ENCODE data around the gene HOGA1. TPM values are rescaled to one million over a fixed set of nuclear protein-coding genes. Genes with fewer than 3 reads are reported as not detected.

Gene HOGA1
- total and polyA plus RNA-seq, 7 donors = 0.26 to 1.2 (median 0.71) TPM; not detected in 4

- TF ChIP-seq CTCF (IDR thresholded peaks at IDR 0.05) (no peak), EP300 (IDR thresholded peaks at IDR 0.05) (no peak), POLR2A (IDR thresholded peaks at IDR 0.05) (no peak), POLR2AphosphoS5 (IDR thresholded peaks at IDR 0.05) (no peak)
- peaks cover 5 to 81% (median 27%) of the 10 kb centered on the region in 4 donors for H3K36me3 ChIP-seq
- no peak overlapping the region for H3K27ac ChIP-seq
- no peaks in the 10 kb centered on the region for H3K27me3 ChIP-seq
- 77 to 84% methylated on average over 1 of the region's 1 CpG for WGBS, 2 donors
- intact Hi-C loops (cut with DNase I) = no loop called here
- H3K4me3 ChIP-seq = no peak overlapping the region
- no peaks in the 10 kb centered on the region for H3K4me1 ChIP-seq
- no peak for DNase-seq
- no peaks in the 10 kb centered on the region for H3K9me3 ChIP-seq
Observed at GRCh38 chr10:97659589-97659988, 75.4 kb downstream of the HOGA1 start.

Other genes with a start within 250 kb of the HOGA1 start
- gene FRAT2, start 249.7 kb upstream of the HOGA1 start, total RNA-seq = 10 to 100 TPM; 11.9 to 18.9 (median 15.7) TPM
- gene FRAT2, start 249.7 kb upstream of the HOGA1 start, polyA plus RNA-seq = 10 to 100 TPM; 23.4 to 31.0 (median 24.6) TPM
- 10 to 100 TPM in 2 of 4 donors, 1 to 10 TPM in 2; 5.9 to 17.4 (median 9.8) TPM for gene RRP12, start 183.0 kb upstream of the HOGA1 start, total RNA-seq
- gene RRP12, start 183.0 kb upstream of the HOGA1 start, polyA plus RNA-seq = 10 to 100 TPM in 1 of 3 donors, 1 to 10 TPM in 2; 3.2 to 18.8 (median 7.8) TPM
- 100 to 1,000 TPM; 188 to 306 (median 224) TPM for gene PGAM1, start 158.2 kb upstream of the HOGA1 start, total RNA-seq
- 100 to 1,000 TPM; 195 to 363 (median 303) TPM for gene PGAM1, start 158.2 kb upstream of the HOGA1 start, polyA plus RNA-seq
- 10 to 100 TPM; 29.1 to 40.0 (median 38.7) TPM for gene EXOSC1, start 138.4 kb upstream of the HOGA1 start, total RNA-seq
- gene EXOSC1, start 138.4 kb upstream of the HOGA1 start, polyA plus RNA-seq = 10 to 100 TPM; 35.4 to 42.6 (median 36.8) TPM
- gene ZDHHC16, start 138.2 kb upstream of the HOGA1 start, total RNA-seq = 10 to 100 TPM; 15.7 to 36.3 (median 24.0) TPM
- gene ZDHHC16, start 138.2 kb upstream of the HOGA1 start, polyA plus RNA-seq = 10 to 100 TPM; 16.8 to 35.1 (median 21.5) TPM
- 10 to 100 TPM; 37.9 to 79.8 (median 57.9) TPM for gene MMS19, start 86.0 kb upstream of the HOGA1 start, total RNA-seq
- gene MMS19, start 86.0 kb upstream of the HOGA1 start, polyA plus RNA-seq = 10 to 100 TPM; 29.4 to 48.9 (median 34.2) TPM
- 1 to 10 TPM; 4.3 to 7.9 (median 7.4) TPM for gene UBTD1, start 85.5 kb upstream of the HOGA1 start, total RNA-seq
- 1 to 10 TPM; 2.3 to 5.9 (median 5.4) TPM for gene UBTD1, start 85.5 kb upstream of the HOGA1 start, polyA plus RNA-seq
- under 1 TPM in 1 of 4 donors, not detected in 3; 0.49 TPM for gene ANKRD2, start 11.6 kb upstream of the HOGA1 start, total RNA-seq
- 1 to 10 TPM in 1 of 3 donors, under 1 TPM in 1, not detected in 1; 0.31 to 1.2 TPM for gene ANKRD2, start 11.6 kb upstream of the HOGA1 start, polyA plus RNA-seq
- gene C10orf62, start 5.3 kb downstream of the HOGA1 start, total RNA-seq = not detected
- not detected for gene C10orf62, start 5.3 kb downstream of the HOGA1 start, polyA plus RNA-seq
- gene MORN4, start 49.1 kb downstream of the HOGA1 start, total RNA-seq = 10 to 100 TPM in 1 of 4 donors, 1 to 10 TPM in 2, under 1 TPM in 1; 0.83 to 23.4 (median 5.4) TPM
- 1 to 10 TPM; 1.2 to 2.5 (median 2.5) TPM for gene MORN4, start 49.1 kb downstream of the HOGA1 start, polyA plus RNA-seq
- gene PI4K2A, start 56.3 kb downstream of the HOGA1 start, total RNA-seq = 10 to 100 TPM; 13.3 to 19.3 (median 13.9) TPM
- gene PI4K2A, start 56.3 kb downstream of the HOGA1 start, polyA plus RNA-seq = 1 to 10 TPM; 8.1 to 9.0 (median 8.9) TPM
- gene AVPI1, start 102.9 kb downstream of the HOGA1 start, total RNA-seq = 10 to 100 TPM; 10.5 to 16.1 (median 12.2) TPM
- 10 to 100 TPM; 22.6 to 58.3 (median 31.8) TPM for gene AVPI1, start 102.9 kb downstream of the HOGA1 start, polyA plus RNA-seq
- gene MARVELD1, start 129.3 kb downstream of the HOGA1 start, total RNA-seq = 10 to 100 TPM; 17.3 to 40.7 (median 22.0) TPM
- 10 to 100 TPM; 16.2 to 22.2 (median 16.7) TPM for gene MARVELD1, start 129.3 kb downstream of the HOGA1 start, polyA plus RNA-seq
- 10 to 100 TPM in 3 of 4 donors, 1 to 10 TPM in 1; 8.9 to 15.9 (median 12.4) TPM for gene ZFYVE27, start 152.7 kb downstream of the HOGA1 start, total RNA-seq
- gene ZFYVE27, start 152.7 kb downstream of the HOGA1 start, polyA plus RNA-seq = 10 to 100 TPM in 1 of 3 donors, 1 to 10 TPM in 2; 7.2 to 42.2 (median 7.9) TPM
- 10 to 100 TPM in 3 of 4 donors, 1 to 10 TPM in 1; 9.9 to 24.6 (median 21.4) TPM for gene SFRP5, start 187.6 kb downstream of the HOGA1 start, total RNA-seq
- gene SFRP5, start 187.6 kb downstream of the HOGA1 start, polyA plus RNA-seq = 1 to 10 TPM in 1 of 3 donors, under 1 TPM in 2; 0.46 to 5.0 (median 0.60) TPM

All from sigmoid colon (tissue), 7 donors.